Measurements from ENCODE around the gene CUEDC1.

The CUEDC1 gene

GRCh38 chr17:57823469-57824401, 131.5 kb downstream of the CUEDC1 start:
- Histone ChIP-seq H3K27ac (replicated peaks) (no peak overlapping the region), H3K27me3 (ENCODE audit: insufficient read depth, poor library complexity, severe bottlenecking) (no peaks in the 10 kb centered on the region), H3K4me3 (replicated peaks; ENCODE audit: insufficient read depth, low read length) (no peak overlapping the region)
- TF ChIP-seq, protein P1, sequence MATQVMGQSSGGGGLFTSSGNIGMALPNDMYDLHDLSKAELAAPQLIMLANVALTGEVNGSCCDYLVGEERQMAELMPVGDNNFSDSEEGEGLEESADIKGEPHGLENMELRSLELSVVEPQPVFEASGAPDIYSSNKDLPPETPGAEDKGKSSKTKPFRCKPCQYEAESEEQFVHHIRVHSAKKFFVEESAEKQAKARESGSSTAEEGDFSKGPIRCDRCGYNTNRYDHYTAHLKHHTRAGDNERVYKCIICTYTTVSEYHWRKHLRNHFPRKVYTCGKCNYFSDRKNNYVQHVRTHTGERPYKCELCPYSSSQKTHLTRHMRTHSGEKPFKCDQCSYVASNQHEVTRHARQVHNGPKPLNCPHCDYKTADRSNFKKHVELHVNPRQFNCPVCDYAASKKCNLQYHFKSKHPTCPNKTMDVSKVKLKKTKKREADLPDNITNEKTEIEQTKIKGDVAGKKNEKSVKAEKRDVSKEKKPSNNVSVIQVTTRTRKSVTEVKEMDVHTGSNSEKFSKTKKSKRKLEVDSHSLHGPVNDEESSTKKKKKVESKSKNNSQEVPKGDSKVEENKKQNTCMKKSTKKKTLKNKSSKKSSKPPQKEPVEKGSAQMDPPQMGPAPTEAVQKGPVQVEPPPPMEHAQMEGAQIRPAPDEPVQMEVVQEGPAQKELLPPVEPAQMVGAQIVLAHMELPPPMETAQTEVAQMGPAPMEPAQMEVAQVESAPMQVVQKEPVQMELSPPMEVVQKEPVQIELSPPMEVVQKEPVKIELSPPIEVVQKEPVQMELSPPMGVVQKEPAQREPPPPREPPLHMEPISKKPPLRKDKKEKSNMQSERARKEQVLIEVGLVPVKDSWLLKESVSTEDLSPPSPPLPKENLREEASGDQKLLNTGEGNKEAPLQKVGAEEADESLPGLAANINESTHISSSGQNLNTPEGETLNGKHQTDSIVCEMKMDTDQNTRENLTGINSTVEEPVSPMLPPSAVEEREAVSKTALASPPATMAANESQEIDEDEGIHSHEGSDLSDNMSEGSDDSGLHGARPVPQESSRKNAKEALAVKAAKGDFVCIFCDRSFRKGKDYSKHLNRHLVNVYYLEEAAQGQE (IDR thresholded peaks at IDR 0.05; ENCODE audit: insufficient replicate concordance, low read depth), result no peak
- TF ChIP-seq, protein P2, sequence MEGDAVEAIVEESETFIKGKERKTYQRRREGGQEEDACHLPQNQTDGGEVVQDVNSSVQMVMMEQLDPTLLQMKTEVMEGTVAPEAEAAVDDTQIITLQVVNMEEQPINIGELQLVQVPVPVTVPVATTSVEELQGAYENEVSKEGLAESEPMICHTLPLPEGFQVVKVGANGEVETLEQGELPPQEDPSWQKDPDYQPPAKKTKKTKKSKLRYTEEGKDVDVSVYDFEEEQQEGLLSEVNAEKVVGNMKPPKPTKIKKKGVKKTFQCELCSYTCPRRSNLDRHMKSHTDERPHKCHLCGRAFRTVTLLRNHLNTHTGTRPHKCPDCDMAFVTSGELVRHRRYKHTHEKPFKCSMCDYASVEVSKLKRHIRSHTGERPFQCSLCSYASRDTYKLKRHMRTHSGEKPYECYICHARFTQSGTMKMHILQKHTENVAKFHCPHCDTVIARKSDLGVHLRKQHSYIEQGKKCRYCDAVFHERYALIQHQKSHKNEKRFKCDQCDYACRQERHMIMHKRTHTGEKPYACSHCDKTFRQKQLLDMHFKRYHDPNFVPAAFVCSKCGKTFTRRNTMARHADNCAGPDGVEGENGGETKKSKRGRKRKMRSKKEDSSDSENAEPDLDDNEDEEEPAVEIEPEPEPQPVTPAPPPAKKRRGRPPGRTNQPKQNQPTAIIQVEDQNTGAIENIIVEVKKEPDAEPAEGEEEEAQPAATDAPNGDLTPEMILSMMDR (IDR thresholded peaks at IDR 0.05; ENCODE audit: insufficient read depth, low read length), result no peak
- no peak for TF ChIP-seq GABPA (IDR thresholded peaks at IDR 0.05; ENCODE audit: low read depth)
- no peak for TF ChIP-seq SPI1 (IDR thresholded peaks at IDR 0.05; ENCODE audit: borderline replicate concordance, low read depth)
- TF ChIP-seq POLR2AphosphoS5 (IDR thresholded peaks at IDR 0.05; ENCODE audit: low read depth), result no peak
- DNase-seq (ENCODE audit: low read depth in 1 of 2, low spot score in 1 of 2), result no peak

DNA sequence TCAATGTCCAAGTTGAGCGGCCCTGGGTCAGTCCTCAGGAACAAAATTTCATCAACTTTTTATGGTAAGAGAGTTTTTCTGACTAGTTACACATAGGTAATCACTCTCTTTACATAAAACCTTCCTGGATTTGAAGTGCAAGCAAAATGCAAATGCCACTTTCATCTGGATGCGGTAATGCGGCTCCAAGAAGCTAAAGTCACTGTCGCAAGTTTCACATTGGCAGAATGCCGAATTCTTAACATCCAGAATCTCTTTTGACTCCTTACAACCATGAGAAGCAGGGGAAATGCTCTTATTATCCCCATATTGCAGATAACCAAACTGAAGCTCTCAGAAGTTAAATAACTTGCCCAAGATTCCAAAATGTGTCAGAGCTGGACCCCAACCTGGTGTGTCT, 135.3 kb downstream of the CUEDC1 start:
- H3K27me3 ChIP-seq (ENCODE audit: insufficient read depth, poor library complexity, severe bottlenecking), result no peaks in the 10 kb centered on the region
- H3K4me3 ChIP-seq (replicated peaks; ENCODE audit: insufficient read depth, low read length), result no peak overlapping the region
- no peak for DNase-seq (ENCODE audit: low read depth in 1 of 2, low spot score in 1 of 2)
- H3K27ac ChIP-seq (replicated peaks), result no peak overlapping the region
- TF ChIP-seq POLR2AphosphoS5 (IDR thresholded peaks at IDR 0.05; ENCODE audit: low read depth) (no peak), GABPA (IDR thresholded peaks at IDR 0.05; ENCODE audit: low read depth) (no peak), SPI1 (IDR thresholded peaks at IDR 0.05; ENCODE audit: borderline replicate concordance, low read depth) (no peak)
- TF ChIP-seq, protein P2 (IDR thresholded peaks at IDR 0.05; ENCODE audit: insufficient read depth, low read length), result no peak
- TF ChIP-seq, protein P1 (IDR thresholded peaks at IDR 0.05; ENCODE audit: insufficient replicate concordance, low read depth), result no peak

DNA sequence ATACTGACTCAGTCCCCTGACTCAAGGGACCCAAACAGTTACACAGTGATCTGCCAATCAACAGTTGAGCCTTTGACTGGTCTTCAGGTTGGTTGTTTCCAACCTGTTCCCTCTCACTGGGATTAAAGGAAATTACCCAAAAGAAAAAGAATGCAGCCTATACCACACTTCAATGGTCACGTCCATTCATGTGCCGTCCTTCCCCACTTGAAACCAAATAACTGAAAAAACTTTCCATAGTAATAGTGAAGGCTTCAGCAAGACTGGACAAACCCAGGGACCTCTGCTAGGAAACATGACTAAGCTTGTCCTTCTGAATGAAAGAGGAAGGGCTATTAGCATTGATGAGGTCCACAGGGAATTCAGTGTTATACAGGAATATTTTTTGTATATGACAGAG, 135.9 kb downstream of the CUEDC1 start:
- no peak for TF ChIP-seq POLR2AphosphoS5 (IDR thresholded peaks at IDR 0.05; ENCODE audit: low read depth)
- TF ChIP-seq, protein P1 (IDR thresholded peaks at IDR 0.05; ENCODE audit: insufficient replicate concordance, low read depth), result no peak
- TF ChIP-seq, protein P2 (IDR thresholded peaks at IDR 0.05; ENCODE audit: insufficient read depth, low read length), result no peak
- Histone ChIP-seq H3K27me3 (ENCODE audit: insufficient read depth, poor library complexity, severe bottlenecking) (no peaks in the 10 kb centered on the region), H3K27ac (replicated peaks) (no peak overlapping the region), H3K4me3 (replicated peaks; ENCODE audit: insufficient read depth, low read length) (no peak overlapping the region)
- no peak for DNase-seq (ENCODE audit: low read depth in 1 of 2, low spot score in 1 of 2)

Data from HL-60 (cell line).